Stimulated activated CD8-positive, alpha-beta memory T cell treated with anti-CD3 and anti-CD28 coated beads, Interleukin-12 subunit alpha, Interleukin-12 subunit beta, amount 100 ng/mL, for 24 hours (primary cell): ENCODE measurements around the gene CEP152.
"Not testable (repeated sequence)": the region's sequence is repeated elsewhere in the genome, so short reads cannot be mapped to it uniquely, and the experiment has no call there.

Source experiments
- DNase-seq: peaks from one replicate; pipeline ENCODE4 v3.0.0-alpha.2; 2020; ENCODE audit errors: extremely low read depth

CEP152 gene, protein sequence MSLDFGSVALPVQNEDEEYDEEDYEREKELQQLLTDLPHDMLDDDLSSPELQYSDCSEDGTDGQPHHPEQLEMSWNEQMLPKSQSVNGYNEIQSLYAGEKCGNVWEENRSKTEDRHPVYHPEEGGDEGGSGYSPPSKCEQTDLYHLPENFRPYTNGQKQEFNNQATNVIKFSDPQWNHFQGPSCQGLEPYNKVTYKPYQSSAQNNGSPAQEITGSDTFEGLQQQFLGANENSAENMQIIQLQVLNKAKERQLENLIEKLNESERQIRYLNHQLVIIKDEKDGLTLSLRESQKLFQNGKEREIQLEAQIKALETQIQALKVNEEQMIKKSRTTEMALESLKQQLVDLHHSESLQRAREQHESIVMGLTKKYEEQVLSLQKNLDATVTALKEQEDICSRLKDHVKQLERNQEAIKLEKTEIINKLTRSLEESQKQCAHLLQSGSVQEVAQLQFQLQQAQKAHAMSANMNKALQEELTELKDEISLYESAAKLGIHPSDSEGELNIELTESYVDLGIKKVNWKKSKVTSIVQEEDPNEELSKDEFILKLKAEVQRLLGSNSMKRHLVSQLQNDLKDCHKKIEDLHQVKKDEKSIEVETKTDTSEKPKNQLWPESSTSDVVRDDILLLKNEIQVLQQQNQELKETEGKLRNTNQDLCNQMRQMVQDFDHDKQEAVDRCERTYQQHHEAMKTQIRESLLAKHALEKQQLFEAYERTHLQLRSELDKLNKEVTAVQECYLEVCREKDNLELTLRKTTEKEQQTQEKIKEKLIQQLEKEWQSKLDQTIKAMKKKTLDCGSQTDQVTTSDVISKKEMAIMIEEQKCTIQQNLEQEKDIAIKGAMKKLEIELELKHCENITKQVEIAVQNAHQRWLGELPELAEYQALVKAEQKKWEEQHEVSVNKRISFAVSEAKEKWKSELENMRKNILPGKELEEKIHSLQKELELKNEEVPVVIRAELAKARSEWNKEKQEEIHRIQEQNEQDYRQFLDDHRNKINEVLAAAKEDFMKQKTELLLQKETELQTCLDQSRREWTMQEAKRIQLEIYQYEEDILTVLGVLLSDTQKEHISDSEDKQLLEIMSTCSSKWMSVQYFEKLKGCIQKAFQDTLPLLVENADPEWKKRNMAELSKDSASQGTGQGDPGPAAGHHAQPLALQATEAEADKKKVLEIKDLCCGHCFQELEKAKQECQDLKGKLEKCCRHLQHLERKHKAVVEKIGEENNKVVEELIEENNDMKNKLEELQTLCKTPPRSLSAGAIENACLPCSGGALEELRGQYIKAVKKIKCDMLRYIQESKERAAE (N-terminal part only)

DNA sequence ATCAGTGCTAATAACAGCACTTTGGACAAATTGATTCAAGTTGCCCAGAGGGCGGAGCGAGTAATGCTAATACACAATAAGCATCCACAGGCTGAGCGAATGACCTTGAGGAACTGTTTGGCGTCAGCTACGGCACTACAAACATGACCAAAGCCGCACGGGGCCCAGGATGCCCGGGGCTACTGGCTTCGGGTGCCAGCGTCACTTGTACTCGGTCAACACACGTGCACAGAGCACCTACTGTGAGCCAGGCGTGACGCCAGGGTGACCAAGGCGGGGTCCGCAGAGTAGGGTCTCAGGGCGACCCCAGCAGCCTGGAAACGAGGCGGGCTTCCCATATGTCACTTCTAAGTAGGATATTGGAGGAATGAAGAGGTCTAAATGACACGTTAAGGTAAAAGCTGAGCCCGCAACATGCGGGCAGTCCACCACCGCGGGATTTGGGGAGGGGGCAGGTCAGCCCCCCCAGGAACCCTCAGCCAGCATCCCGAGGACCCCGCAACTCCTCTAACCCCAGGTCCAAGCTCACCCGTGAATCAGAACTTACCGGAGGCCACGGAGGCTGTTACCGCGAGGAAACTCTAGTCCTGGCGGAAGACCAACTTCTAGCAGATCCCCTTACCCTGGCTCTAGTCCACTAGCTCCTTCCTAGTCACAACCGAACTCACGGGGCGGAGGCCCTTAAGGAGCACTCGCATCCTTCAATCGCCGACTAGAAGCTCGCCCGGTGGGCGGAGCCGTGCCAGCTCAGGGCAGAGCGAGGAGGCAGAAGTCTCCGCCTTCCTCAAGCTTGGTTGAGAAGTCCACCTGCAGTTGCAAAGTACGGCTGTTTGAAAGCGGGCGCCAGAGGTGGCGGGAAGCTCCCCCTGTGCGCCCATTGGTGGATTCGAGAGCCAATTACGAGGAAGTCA, at the start of gene CEP152:
Gene CEP152, minus strand, starts transcription at position 656 of the 911 bp plus-strand sequence. CDS start 5,420 bp downstream, outside the sequence.
- DNase-seq, result peak; percentile 93

DNA sequence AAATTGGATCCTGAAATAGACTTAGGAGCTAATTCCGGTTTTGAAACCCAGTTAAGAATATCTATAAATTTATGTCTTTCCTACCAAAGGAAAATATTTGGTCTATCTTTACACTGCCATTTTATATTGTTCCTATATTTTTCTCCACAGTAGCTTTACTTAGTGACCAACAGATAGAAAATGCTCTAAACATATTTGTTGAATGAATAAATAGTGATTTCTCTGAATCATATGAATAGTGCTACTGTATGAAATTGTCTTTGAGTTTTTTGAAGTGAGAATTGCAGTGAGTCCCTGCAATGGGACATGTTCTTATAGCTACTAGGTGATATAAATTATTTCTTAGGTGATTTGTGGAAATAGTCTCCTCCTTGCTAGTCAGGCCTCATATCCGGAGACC, 48.6 kb upstream of the CEP152 start:
- no peak for DNase-seq

DNA sequence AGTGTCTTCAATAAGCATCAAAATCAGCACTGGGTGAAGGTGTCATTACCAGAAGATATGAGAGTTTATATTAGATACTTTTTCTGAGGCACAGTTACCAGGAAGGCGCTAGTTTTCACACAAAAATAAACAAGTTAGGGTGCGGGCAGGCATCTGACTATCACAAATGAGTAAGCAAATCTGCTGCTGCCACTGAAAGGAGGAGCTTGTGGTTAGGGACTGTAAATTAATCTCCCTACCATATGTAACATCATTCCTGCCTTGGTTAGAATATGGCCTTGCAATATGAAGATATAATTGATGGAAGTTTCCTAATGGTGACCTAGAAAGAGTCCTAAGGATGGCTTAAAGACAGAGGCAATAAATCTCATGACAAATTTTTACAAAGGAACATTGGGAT, 47.5 kb upstream of the CEP152 start:
- no peak for DNase-seq

DNA sequence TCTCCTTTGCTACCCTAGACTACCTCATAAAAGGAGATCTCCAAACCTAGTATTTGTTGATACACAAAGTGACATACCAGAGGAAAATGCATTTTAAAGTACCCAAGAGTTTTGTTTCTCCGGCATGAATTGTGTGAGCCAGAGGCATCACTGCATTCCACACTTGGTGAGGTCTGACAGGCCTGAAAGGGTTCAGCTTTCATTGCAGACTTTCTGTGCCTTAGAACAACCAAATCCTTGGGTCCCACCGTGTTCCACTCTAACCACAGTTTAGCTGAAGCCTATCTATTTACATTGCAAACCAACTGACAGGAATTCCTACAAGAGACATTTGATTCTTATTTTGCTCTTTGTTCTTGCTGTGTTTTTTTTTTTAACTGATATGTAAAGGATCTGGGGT, 46.1 kb upstream of the CEP152 start:
- DNase-seq, result no peak

DNA sequence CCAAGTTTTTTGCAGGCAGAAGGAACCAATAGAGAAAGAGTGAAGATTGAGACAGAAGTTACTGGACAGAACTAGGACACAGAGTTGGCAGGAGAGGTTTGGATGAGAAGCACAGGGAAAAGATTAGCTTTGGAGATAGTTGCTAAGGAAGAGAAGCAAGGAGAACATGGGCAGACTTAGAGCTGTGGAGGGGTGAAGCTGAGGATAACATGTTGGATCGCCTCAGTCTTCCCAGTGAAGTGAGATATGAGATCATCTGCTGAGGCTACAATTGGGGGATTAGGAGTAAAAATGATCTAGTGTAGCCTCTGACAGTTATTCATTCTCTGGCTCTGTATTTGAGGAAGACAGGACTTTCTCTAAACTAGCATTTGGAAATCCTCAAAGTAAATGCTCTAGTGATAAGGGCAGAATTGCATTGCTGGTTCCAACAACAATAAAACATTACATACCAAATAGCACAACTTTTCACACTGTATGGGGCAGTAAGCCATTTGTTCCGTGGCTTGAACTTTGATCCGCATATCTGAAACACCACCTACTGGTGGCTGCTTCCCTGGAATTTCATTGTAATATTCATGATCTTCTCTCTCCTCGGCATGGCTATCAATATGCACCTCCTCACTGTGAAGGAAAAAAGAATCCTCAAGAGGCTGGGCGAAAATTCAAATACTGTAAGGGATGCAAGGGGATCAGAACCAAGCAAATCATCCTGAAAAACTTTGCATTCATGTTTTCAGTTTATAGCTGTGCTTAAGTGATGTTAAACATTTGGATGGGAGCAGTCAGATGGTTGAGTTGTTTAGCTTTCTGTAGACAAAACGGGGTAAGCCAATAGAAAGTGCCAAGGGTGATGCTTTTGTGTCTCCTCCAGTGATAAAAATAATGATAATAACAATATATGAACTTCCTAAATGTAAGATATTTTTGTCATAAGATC, 44.9 kb upstream of the CEP152 start:
- no peak for DNase-seq

DNA sequence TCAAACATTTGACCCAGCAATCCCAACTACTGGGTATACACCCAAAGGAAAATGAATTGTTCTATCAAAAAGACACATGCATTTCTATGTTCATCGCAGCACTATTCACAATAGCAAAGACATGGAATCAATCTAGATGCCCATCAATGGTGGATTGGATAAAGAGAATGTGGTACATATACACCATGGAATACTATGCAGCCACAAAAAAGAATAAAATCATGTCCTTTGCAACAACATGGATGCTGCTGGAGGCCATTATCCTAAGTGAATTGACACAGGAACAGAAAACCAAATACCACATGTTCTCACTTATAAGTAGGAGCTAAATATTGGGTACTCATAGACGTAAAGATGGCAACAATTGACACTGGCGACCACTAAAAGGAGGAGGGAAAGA, 43.6 kb upstream of the CEP152 start:
- DNase-seq, result not testable (repeated sequence)

DNA sequence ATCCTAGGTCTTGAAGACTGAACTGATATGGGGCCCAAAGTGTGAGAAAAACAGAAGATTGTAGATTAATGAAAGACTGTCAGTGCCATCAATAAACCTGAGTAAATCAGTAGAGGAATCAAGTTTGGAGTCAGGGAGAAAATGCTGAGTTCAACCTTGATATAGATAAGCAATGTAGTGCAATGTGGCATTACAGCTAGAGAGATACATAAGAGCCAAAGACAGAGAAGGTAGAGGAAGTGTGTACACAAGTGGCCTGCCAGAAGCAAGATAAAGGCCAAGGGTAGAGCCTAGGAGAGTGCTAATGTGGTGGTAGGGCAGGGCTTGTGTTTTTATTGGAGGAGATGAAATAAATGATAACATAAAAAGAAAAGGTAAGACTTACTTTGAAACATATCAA, 41.1 kb upstream of the CEP152 start:
- no peak for DNase-seq

DNA sequence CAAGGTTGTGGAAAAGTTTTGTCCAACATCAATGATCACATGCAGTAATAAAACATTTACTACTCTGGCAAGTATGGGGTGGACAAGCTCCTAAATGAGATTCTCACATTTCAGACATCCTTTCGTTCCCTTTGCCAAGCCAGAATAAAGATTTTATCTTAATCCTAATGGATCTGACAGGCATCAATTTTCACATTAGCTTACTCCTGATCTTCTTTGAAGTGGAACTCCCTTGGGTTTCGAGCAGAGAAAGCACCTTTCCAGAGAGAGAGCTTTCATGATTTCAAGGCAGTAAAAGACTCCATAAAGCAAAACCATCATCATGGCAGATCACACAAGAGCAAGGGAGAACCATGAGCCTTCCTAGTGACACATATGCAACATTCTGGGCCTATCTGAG, 39.8 kb upstream of the CEP152 start:
- DNase-seq, result no peak

DNA sequence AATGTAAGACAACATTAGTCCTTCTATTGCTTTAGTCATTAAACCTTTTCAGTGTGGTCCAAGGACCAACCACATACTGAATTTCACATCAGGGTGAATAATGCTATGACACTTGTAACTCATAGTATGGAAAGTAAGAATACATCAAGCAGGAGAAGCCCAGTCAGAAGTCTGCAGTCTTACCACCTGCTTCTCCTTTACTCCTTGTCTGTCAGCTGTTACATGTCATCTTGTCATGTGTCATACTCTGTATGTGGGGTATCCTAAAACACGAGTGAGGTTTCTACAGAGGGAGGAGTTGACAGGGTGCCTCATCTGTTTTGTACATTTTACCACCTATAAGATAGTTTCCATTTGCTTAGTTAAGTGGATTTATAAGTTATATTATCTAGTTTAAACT, 34.3 kb upstream of the CEP152 start:
- DNase-seq, result no peak

DNA sequence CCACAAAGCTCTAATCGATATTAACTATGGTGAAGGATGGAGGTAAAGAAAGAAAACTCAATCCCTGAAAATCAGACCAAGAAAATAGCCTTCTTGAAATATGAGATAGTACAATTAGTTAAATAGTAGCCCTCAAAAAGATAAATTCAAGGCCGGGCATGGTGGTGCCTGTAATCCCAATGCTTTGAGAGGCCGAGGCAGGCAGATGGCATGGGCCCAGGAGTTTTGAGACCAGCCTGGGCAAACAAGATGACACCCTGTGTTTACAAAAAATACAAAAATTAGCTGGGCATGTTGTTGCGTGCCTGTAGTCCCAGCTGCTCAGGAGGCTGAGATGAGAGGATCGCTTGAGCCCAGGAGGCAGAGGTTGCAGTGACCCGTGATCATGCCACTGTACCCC, 31.6 kb upstream of the CEP152 start:
- DNase-seq, result no peak

DNA sequence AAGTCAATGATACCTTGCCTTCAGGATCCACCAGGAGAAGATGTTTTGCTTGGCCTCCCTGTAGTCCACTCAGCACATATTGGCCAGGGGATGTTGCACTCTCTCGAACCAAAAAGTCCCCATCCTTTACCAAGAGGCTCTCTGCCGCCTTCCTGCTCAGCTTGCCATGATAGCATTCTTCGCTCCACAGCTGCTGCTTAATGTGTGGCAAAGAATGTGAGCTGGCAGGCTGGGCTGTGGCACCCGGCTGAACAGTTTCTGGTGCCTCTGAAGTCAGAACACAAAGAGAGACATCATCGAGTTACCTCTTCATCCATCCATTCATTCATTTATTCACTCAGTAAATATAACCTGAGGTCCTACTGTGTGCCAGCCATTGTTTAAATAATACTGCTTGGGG, 23.9 kb upstream of the CEP152 start:
- DNase-seq, result no peak

DNA sequence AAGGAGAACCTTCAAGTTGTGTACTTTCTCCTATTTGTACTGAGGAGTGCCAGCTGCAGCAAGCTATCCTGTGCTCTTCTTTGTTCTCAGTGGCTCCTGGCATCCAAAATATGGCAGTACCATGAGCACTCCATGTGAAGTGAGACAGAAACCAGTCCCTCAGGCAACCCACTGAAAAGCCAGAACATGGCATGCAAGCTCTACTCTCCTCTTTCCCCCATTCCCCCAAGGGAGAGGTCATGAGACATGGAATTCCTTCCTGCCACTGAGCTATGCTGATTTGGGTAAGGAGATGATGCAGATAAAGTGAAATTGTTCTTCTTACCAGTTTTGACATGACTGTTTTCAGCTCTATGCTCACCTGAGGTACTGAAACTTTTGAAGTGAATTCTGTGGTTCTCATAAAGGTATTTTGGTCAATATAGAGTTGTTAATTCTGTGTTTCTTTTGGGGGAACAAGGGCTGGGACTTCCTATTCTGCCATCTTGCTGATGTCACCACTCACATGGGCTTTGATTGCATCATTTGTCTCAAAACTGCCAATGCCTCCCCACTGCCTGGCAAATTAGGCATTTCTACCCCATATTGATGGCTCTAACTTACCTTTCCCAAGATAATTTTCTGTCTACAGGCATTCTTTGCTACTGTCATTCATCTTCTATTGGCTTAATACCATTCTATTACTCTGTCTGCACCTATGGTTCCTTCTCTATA, 22.8 kb upstream of the CEP152 start:
- DNase-seq, result no peak

DNA sequence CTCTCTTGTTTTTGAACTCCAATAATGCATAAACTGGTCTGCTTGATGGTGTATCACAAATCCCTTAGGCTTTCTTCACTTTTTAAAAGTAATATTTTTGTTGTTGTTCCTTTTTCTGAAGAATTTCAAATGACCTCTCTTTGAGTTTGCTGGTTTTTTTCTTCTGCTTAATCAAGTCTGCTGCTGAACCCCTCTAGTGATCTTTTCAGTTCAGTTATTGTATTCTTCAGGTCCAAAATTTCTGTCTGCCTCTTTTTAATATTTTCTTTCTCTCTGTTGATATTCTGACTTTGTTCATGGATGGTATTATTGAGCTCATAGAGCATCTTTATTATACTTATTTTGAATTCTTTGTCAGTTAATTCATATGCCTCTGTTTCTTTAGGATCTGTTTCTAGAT, 21.8 kb upstream of the CEP152 start:
- DNase-seq, result no peak

DNA sequence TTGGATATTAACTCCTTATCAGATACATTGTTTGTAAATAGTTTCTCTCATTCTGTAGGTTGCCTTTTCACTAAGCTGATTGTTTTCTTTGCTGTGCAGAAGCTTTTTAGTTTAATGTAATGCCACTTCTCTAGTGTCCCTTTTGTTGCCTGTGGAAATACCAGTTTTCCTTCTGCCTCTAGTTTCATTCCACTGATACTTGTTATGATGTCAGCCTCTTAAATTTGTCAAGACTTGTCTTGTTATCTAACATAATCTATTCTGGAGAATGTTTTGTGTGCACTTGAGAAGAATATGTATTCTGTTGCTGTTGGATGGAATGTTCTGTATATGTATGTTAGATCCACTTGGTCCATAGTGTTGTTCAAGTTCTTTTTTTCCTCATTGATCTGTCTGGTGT, 18.0 kb upstream of the CEP152 start:
- DNase-seq, result no peak

DNA sequence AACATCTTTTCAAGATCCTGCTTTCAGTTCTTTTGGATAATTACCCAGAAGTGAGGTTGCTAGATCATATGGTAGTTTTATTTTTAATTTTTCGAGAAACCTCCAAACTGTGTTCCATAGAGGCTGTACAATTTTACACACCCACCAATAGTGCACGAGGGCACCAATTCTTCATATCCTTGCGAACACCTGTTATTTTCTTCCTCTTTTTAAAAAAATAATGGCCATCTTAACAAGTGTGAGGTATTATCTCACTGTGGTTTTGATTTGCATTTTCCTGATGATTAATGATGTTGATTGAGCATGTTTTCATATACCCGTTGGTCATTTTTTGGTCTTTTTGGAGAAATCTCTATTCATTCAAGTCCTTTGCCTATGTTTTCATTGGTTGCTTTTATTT, 17.6 kb upstream of the CEP152 start:
- no peak for DNase-seq

DNA sequence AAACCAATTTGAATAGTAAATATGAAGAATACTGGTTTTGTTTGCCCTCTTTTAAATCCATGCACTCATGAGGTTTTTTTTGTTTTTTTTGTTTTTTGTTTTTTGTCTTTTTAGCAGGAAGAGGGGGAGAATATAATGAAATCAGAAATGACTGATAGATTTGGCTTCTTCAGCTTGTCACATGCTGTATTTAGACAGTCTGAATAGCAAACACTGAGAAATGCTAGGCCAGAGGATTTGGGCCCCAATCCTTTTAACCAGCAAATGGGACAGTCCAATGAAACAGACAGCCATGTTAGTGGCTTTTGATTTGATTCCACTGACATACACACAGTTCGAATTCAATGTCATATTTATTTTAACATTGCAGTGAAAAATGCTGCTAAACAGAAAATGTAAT, 14.2 kb upstream of the CEP152 start:
- DNase-seq, result no peak

DNA sequence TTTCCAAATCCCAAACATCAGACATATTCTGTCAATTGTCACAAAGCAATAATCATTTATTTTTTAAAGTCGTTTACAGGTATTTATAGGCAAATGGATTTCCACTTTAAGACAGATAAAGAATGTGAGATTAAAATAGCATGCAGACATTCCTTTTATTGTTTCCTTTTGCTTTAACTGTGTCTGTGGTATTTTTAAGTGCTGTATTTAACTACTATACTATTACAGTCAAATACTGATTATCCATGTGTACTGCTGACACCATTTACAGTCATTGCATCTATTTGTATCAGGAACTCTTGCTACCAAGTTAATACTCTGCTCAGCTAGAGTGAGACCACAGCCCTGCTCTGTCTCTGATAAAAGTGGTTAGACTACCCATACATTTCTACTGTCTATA, 12.8 kb upstream of the CEP152 start:
- DNase-seq, result no peak

DNA sequence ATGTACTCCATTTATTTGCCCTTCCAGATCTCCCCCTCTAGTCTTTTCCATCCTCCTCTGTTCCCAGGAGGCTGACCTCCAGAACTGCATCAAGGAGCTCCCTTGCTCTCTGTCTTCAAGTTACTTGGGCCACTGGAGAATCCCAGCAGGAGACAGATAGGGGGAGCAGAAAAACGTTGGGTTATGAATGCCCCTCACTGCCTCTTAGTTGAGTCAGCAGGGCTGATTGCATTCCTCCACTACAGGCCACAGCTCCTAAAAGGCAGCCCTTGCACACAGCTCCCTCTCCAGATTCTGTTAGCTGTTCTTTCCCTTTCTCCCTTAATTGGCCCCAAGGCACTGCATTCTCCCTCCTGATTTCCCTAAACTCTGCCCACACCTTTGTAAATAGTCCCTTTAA, 12.4 kb upstream of the CEP152 start:
- no peak for DNase-seq

DNA sequence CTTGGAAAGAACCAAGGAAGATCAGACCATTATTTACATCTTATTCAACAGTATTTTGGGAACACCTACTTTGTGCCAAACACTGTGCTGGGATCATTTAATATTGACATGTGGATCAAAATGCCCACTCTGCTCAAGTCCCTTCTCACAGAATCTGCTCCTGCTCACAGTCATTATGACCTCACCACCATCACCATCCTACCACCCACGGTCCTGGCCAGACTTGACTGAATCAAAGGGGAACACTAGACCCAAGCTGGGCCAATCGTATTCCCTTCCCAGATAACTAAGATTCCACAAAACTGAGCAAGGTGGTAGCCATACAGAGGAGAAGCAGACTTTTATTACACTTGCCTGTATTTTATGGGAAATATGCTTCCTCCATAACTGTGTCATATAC, 3.4 kb upstream of the CEP152 start:
- DNase-seq, result no peak
